NT2/D1 (cell line): ENCODE data around the gene TTI1.

Experiments
- SUZ12 ChIP-seq: IDR thresholded peaks from 2 replicates; pipeline ENCODE4 v1.6.1; 2011; ENCODE audit not compliant: insufficient read length, insufficient read depth; ENCODE audit errors: extremely low read depth
- YY1 ChIP-seq: IDR thresholded peaks from 2 replicates; pipeline ENCODE4 v1.6.1; 2011; ENCODE audit not compliant: insufficient read length, insufficient read depth
- ZNF274 ChIP-seq: IDR thresholded peaks from 2 replicates; pipeline ENCODE4 v1.6.1; 2011; ENCODE audit warnings: mild to moderate bottlenecking, low read depth, low read length

- no peak for TF ChIP-seq ZNF274
- TF ChIP-seq YY1 = no peak
- no peak for TF ChIP-seq SUZ12
These were observed 1.3 kb downstream of the TTI1 start for GRCh38 chr20:38031957-38032356.
